ENCODE measurements around the gene PALD1. TPM values are rescaled to one million over a fixed set of nuclear protein-coding genes. Genes with fewer than 3 reads are reported as not detected.

The PALD1 gene
- polyA plus RNA-seq, 3 donors, result 2.3 to 4.7 (median 3.8) TPM

GRCh38 chr10:70523057-70523456 is 44.5 kb downstream of the PALD1 start:
- H3K27ac ChIP-seq (ENCODE audit: low read depth, low read length), result no peak overlapping the region
- WGBS, 3 donors, result 73 to 80% (median 73%) methylated on average over 6 of the region's 6 CpGs

GRCh38 chr10:70523549-70523948 is 45.0 kb downstream of the PALD1 start:
- WGBS, 3 donors, result 73 to 92% (median 81%) methylated on average over 4 of the region's 4 CpGs
- H3K27ac ChIP-seq (ENCODE audit: low read depth, low read length), result no peak overlapping the region

GRCh38 chr10:70528314-70528713 is 49.7 kb downstream of the PALD1 start:
- 82 to 85% (median 84%) methylated on average over 4 of the region's 4 CpGs for WGBS, 3 donors
- no peak overlapping the region for H3K27ac ChIP-seq (ENCODE audit: low read depth, low read length)

GRCh38 chr10:70528741-70529362 is 50.3 kb downstream of the PALD1 start:
- WGBS, 3 donors, result 71 to 86% (median 76%) methylated on average over 9 to 10 of the region's 10 CpGs
- no peak overlapping the region for H3K27ac ChIP-seq (ENCODE audit: low read depth, low read length)

GRCh38 chr10:70529848-70530247 is 51.3 kb downstream of the PALD1 start:
- 62 to 73% (median 64%) methylated on average over 8 of the region's 8 CpGs for WGBS, 3 donors
- no peak overlapping the region for H3K27ac ChIP-seq (ENCODE audit: low read depth, low read length)

GRCh38 chr10:70530315-70530714 is 51.7 kb downstream of the PALD1 start:
- WGBS, 3 donors, result 87 to 96% (median 93%) methylated on average over 6 of the region's 6 CpGs
- no peak overlapping the region for H3K27ac ChIP-seq (ENCODE audit: low read depth, low read length)

GRCh38 chr10:70532554-70533188 is 54.1 kb downstream of the PALD1 start:
- 89 to 92% (median 89%) methylated on average over 17 of the region's 17 CpGs for WGBS, 3 donors
- no peak overlapping the region for H3K27ac ChIP-seq (ENCODE audit: low read depth, low read length)

GRCh38 chr10:70533189-70533558 is 54.6 kb downstream of the PALD1 start:
- no peak overlapping the region for H3K27ac ChIP-seq (ENCODE audit: low read depth, low read length)
- WGBS, 3 donors, result 83 to 86% (median 85%) methylated on average over 5 of the region's 5 CpGs

- H3K27ac ChIP-seq (ENCODE audit: low read depth, low read length), result no peak overlapping the region
- WGBS, 3 donors, result 72 to 89% (median 89%) methylated on average over 6 to 10 of the region's 10 CpGs
Measured at GRCh38 chr10:70534281-70534680, 55.7 kb downstream of the PALD1 start.

- no peak overlapping the region for H3K27ac ChIP-seq (ENCODE audit: low read depth, low read length)
- 93 to 95% (median 93%) methylated on average over 2 of the region's 2 CpGs for WGBS, 3 donors
Measured at GRCh38 chr10:70535001-70535400, 56.4 kb downstream of the PALD1 start.

GRCh38 chr10:70535451-70535850 is 56.9 kb downstream of the PALD1 start:
- WGBS, 3 donors, result 82 to 83% (median 82%) methylated on average over 5 of the region's 5 CpGs

GRCh38 chr10:70536196-70536861 is 57.8 kb downstream of the PALD1 start:
- 62 to 88% (median 85%) methylated on average over 8 of the region's 8 CpGs for WGBS, 3 donors
- H3K27ac ChIP-seq (ENCODE audit: low read depth, low read length), result no peak overlapping the region

More at GRCh38 chr10:70535451-70535850, 56.9 kb downstream of the PALD1 start:
- H3K27ac ChIP-seq (ENCODE audit: low read depth, low read length), result no peak overlapping the region

GRCh38 chr10:70537398-70538194 is 59.0 kb downstream of the PALD1 start:
- WGBS, 3 donors, result 54 to 84% (median 82%) methylated on average over 15 of the region's 15 CpGs
- H3K27ac ChIP-seq (ENCODE audit: low read depth, low read length), result no peak overlapping the region

GRCh38 chr10:70538195-70538520 is 59.6 kb downstream of the PALD1 start:
- H3K27ac ChIP-seq (ENCODE audit: low read depth, low read length), result no peak overlapping the region
- 74 to 85% (median 78%) methylated on average over 10 of the region's 10 CpGs for WGBS, 3 donors

- 92 to 95% (median 93%) methylated on average over 24 to 27 of the region's 27 CpGs for WGBS, 3 donors
- H3K27ac ChIP-seq (ENCODE audit: low read depth, low read length), result no peak overlapping the region
Measured at GRCh38 chr10:70538731-70539338, 60.3 kb downstream of the PALD1 start.

GRCh38 chr10:70539471-70539870 is 60.9 kb downstream of the PALD1 start:
- no peak overlapping the region for H3K27ac ChIP-seq (ENCODE audit: low read depth, low read length)
- 82 to 87% (median 83%) methylated on average over 7 of the region's 7 CpGs for WGBS, 3 donors

- no peak overlapping the region for H3K27ac ChIP-seq (ENCODE audit: low read depth, low read length)
Measured at GRCh38 chr10:70540089-70540788, 61.7 kb downstream of the PALD1 start.

GRCh38 chr10:70540789-70541360 is 62.3 kb downstream of the PALD1 start:
- H3K27ac ChIP-seq (ENCODE audit: low read depth, low read length), result no peak overlapping the region
- WGBS, 3 donors, result 61 to 92% (median 88%) methylated on average over 15 of the region's 15 CpGs

More at GRCh38 chr10:70540089-70540788, 61.7 kb downstream of the PALD1 start:
- WGBS, 3 donors, result 63 to 74% (median 74%) methylated on average over 15 to 17 of the region's 17 CpGs
